Head of caudate nucleus (tissue), 42 donors: Measurements from ENCODE around the gene FNBP1L.
A peak's percentile ranks its signal among the peaks of the same experiment; 100 is the strongest.

Experiments used
- DNase-seq, 42 donors: peaks; one replicate each; pipeline versions ENCODE4 v3.0.0 to v3.0.0-alpha.2; 2020 to 2021; ENCODE audit warnings: mixed read lengths in 7 of 42
- intact Hi-C: fragments of 100-400 bp; cut with DNase I; formaldehyde crosslinking; loops from one replicate; pipeline ENCODE4 v1.15.0; 2022

FNBP1L gene

GRCh38 chr1:93506126-93506525 is 58.2 kb downstream of the FNBP1L start:
- no peak for DNase-seq
- intact Hi-C loops, result no loop called here

- intact Hi-C loops, result no loop called here
- DNase-seq, result no peak
These were observed 68.2 kb downstream of the FNBP1L start for GRCh38 chr1:93516164-93516563.

- no peak for DNase-seq
- intact Hi-C loops, result no loop called here
These were observed 70.6 kb downstream of the FNBP1L start for GRCh38 chr1:93518516-93518915.

GRCh38 chr1:93519199-93519829 is 71.4 kb downstream of the FNBP1L start:
- intact Hi-C loops, result no loop called here
- no peak for DNase-seq

GRCh38 chr1:93521618-93522017 is 73.7 kb downstream of the FNBP1L start:
- no peak for DNase-seq
- intact Hi-C loops, result no loop called here

- intact Hi-C loops, result no loop called here
These were observed 74.8 kb downstream of the FNBP1L start for GRCh38 chr1:93522721-93523120.

GRCh38 chr1:93525431-93525830 is 77.5 kb downstream of the FNBP1L start:
- intact Hi-C loops, result no loop called here
- DNase-seq, result no peak

More at GRCh38 chr1:93522721-93523120, 74.8 kb downstream of the FNBP1L start:
- DNase-seq, result no peak

GRCh38 chr1:93526431-93526830 is 78.5 kb downstream of the FNBP1L start:
- intact Hi-C loops, result no loop called here

GRCh38 chr1:93528412-93528811 is 80.5 kb downstream of the FNBP1L start:
- no peak for DNase-seq
- intact Hi-C loops, result no loop called here

More at GRCh38 chr1:93526431-93526830, 78.5 kb downstream of the FNBP1L start:
- DNase-seq, result peak in 2 of 42 donors; percentile 20 to 27

GRCh38 chr1:93531193-93531592 is 83.3 kb downstream of the FNBP1L start:
- intact Hi-C loops, result no loop called here

GRCh38 chr1:93532780-93533378 is 85.0 kb downstream of the FNBP1L start:
- no peak for DNase-seq
- intact Hi-C loops, result no loop called here

More at GRCh38 chr1:93531193-93531592, 83.3 kb downstream of the FNBP1L start:
- no peak for DNase-seq

GRCh38 chr1:93533677-93534076 is 85.8 kb downstream of the FNBP1L start:
- no peak for DNase-seq
- intact Hi-C loops, result no loop called here

- no peak for DNase-seq
- intact Hi-C loops, result no loop called here
These were observed 89.5 kb downstream of the FNBP1L start for GRCh38 chr1:93537396-93537795.

- no peak for DNase-seq
- intact Hi-C loops, result no loop called here
These were observed 90.0 kb downstream of the FNBP1L start for GRCh38 chr1:93537924-93538323.

- intact Hi-C loops, result no loop called here
- DNase-seq, result no peak
These were observed 93.1 kb downstream of the FNBP1L start for GRCh38 chr1:93541045-93541444.

- intact Hi-C loops, result no loop called here
- DNase-seq, result no peak
These were observed 94.5 kb downstream of the FNBP1L start for GRCh38 chr1:93542398-93542797.

GRCh38 chr1:93546162-93546863 is 98.4 kb downstream of the FNBP1L start:
- intact Hi-C loops, result no loop called here
- peak in 17 of 42 donors; percentile 13 to 79 (median 51) for DNase-seq

GRCh38 chr1:93549131-93549530 is 101.2 kb downstream of the FNBP1L start:
- intact Hi-C loops, result no loop called here

GRCh38 chr1:93549811-93550210 is 101.9 kb downstream of the FNBP1L start:
- DNase-seq, result no peak
- intact Hi-C loops, result loop anchor here (10.0 kb wide), 1 partner anchor 105 kb away; the partner anchor contains the start of gene FNBP1L

More at GRCh38 chr1:93549131-93549530, 101.2 kb downstream of the FNBP1L start:
- DNase-seq, result no peak
